Right ventricle myocardium superior (tissue), 1 donor: ENCODE data around the gene APOBEC3B. TPM values are rescaled to one million over a fixed set of nuclear protein-coding genes. Genes with fewer than 3 reads are reported as not detected.
"Not testable (repeated sequence)": the region's sequence is repeated elsewhere in the genome, so short reads cannot be mapped to it uniquely, and the experiment has no call there.

ENCODE experiments used
- ATAC-seq: fragments of 200-7000 bp; cut with Tn5 transposase; one replicate; pipeline ENCODE4 v1.9.1; 2020; ENCODE audit warnings: mild to moderate bottlenecking; ENCODE audit not compliant: poor library complexity
- DNase-seq: peaks from one replicate; pipeline ENCODE4 v3.0.0-alpha.2; 2020
- intact Hi-C: fragments of 100-400 bp; cut with DNase I; formaldehyde crosslinking; loops from one replicate; pipeline ENCODE4 v1.11.2; 2022
- total RNA-seq: library from RNA; stranded (reverse); fragmentation: NEBNext Ultra II Directional; extraction: Animal tissue kit (Norgen Biotek cat#: 25700); gene quantifications from one replicate; pipeline ENCODE4 v1.2.1, GENCODE V29; 2021
- donor health status: DM: no; HTN: yes; CAD: no; lungs with severe emphysema.

APOBEC3B gene
- total RNA-seq, 1 donor from 2014 or later = 0.75 TPM

- DNase-seq = no peak
- intact Hi-C loops = no loop called here
Measured at GRCh38 chr22:38949889-38950405, 32.2 kb upstream of the APOBEC3B start.

GRCh38 chr22:38950527-38951295 lies 31.4 kb upstream of the APOBEC3B start:
- intact Hi-C loops = no loop called here
- no peak for ATAC-seq
- no peak for DNase-seq

More at GRCh38 chr22:38949889-38950405, 32.2 kb upstream of the APOBEC3B start:
- no peak for ATAC-seq

- intact Hi-C loops = no loop called here
- DNase-seq (no peak), ATAC-seq (no peak)
Measured at GRCh38 chr22:38951734-38952133, 30.4 kb upstream of the APOBEC3B start.

- ATAC-seq (no peak), DNase-seq (no peak)
- intact Hi-C loops = no loop called here
Measured at GRCh38 chr22:38952281-38952993, 29.7 kb upstream of the APOBEC3B start.

- no peak for DNase-seq
- ATAC-seq = no peak
- intact Hi-C loops = no loop called here
Measured at GRCh38 chr22:38953091-38953490, 29.1 kb upstream of the APOBEC3B start.

GRCh38 chr22:38953577-38954413 lies 28.4 kb upstream of the APOBEC3B start:
- ATAC-seq (peak; percentile 24), DNase-seq (no peak)
- intact Hi-C loops = no loop called here

- no peak for DNase-seq
- ATAC-seq = no peak
- intact Hi-C loops = no loop called here
Measured at GRCh38 chr22:38954414-38955043, 27.6 kb upstream of the APOBEC3B start.

- intact Hi-C loops = no loop called here
- no peak for DNase-seq
- no peak for ATAC-seq
Measured at GRCh38 chr22:38955250-38955905, 26.8 kb upstream of the APOBEC3B start.

GRCh38 chr22:38955926-38956325 lies 26.2 kb upstream of the APOBEC3B start:
- no peak for ATAC-seq
- intact Hi-C loops = no loop called here
- no peak for DNase-seq

- intact Hi-C loops = no loop called here
- no peak for ATAC-seq
- DNase-seq = no peak
Measured at GRCh38 chr22:38956551-38956950, 25.6 kb upstream of the APOBEC3B start.

- intact Hi-C loops = no loop called here
- DNase-seq = peak; percentile 67
- no peak for ATAC-seq
Measured at GRCh38 chr22:38957046-38957770, 24.9 kb upstream of the APOBEC3B start, which contains the start of gene APOBEC3A. Gene APOBEC3A (plus strand): TSS chr22:38957609. CDS start chr22:38957692, 83 bp downstream.

GRCh38 chr22:38957808-38958650 lies 24.1 kb upstream of the APOBEC3B start:
- intact Hi-C loops = no loop called here
- ATAC-seq (no peak), DNase-seq (no peak)

- ATAC-seq, intact Hi-C loops, DNase-seq: not testable (repeated sequence)
Measured at GRCh38 chr22:38958651-38958943, 23.6 kb upstream of the APOBEC3B start.

GRCh38 chr22:38959590-38959989 lies 22.6 kb upstream of the APOBEC3B start:
- intact Hi-C loops = no loop called here

GRCh38 chr22:38960673-38961072 lies 21.5 kb upstream of the APOBEC3B start:
- intact Hi-C loops, DNase-seq, ATAC-seq: not testable (repeated sequence)

More at GRCh38 chr22:38959590-38959989, 22.6 kb upstream of the APOBEC3B start:
- ATAC-seq (no peak), DNase-seq (no peak)

- DNase-seq, intact Hi-C loops: not testable (repeated sequence)
- ATAC-seq = peak; percentile 52
Measured at GRCh38 chr22:38963291-38963738, 18.8 kb upstream of the APOBEC3B start.
